ENCODE results near the gene HSPG2.

The HSPG2 gene

DNA sequence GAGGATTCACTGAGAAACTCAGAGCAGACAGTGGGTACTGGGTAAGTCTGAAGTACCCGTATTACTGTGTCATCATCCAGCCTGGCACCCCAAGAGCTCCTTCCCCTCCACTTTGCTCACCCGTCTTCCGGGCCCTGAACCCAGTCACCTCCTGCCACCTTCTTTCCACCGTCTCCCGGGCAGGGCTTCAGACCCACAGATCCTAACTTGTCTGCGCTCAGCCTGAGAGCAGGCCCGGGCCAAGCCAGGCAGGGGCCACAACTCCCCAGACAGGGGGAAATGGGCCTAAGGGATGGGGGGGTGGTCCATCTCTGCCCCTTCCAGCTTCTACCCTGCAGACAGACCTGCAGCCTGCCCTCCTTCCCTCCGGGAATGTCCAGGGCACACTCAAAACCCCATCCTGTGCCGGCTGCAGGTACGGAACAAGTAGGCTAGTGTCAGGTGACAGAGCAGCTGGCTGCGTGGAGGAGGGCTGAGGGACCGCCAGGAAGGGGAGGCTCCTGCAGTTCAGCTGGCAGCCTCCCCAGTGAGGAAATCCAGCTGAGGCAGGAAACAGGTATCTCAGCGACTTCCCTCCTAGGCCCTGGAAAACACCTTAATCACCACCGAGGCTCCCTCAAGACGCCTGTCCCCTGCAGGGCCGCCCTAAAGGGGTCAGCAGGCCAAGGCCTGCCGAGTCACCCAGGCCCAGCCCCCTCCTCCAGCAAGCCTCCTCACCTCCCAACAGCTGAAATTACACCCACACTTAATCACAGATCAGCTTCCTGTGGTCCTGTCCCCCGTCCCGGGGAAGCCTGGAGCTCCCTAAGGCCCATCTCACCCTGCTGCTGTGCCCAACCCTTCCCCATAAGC, 3.5 kb downstream of the HSPG2 start:
- Histone ChIP-seq H3K4me1 (ENCODE audit: control insufficient read depth in 1 of 2, insufficient read depth in 2 of 2, low read length in 2 of 2) (peaks cover 59 to 61% of the 10 kb centered on the region in 2 donors), H3K27me3 (ENCODE audit: control insufficient read depth in 1 of 2, insufficient read depth in 2 of 2, low read length in 2 of 2) (no peaks in the 10 kb centered on the region), H3K9me3 (ENCODE audit: control insufficient read depth in 1 of 2, low read length in 2 of 2) (no peaks in the 10 kb centered on the region), H3K36me3 (ENCODE audit: control insufficient read depth in 1 of 2, insufficient read depth in 2 of 2, low read length in 2 of 2) (no peaks in the 10 kb centered on the region), H3K4me3 (ENCODE audit: low read depth in 1 of 2, low read length in 2 of 2) (peak overlapping the region; percentile 28 to 38), H3K27ac (ENCODE audit: low read depth, low read length) (peak overlapping the region; percentile 43), H3K9ac (ENCODE audit: low read depth in 1 of 2, low read length in 2 of 2) (peak overlapping the region; percentile 29 to 51)

- Histone ChIP-seq H3K27ac (ENCODE audit: low read depth, low read length) (peak overlapping the region; percentile 76), H3K4me1 (ENCODE audit: control insufficient read depth in 1 of 2, insufficient read depth in 2 of 2, low read length in 2 of 2) (peaks cover 64 to 69% of the 10 kb centered on the region in 2 donors), H3K27me3 (ENCODE audit: control insufficient read depth in 1 of 2, insufficient read depth in 2 of 2, low read length in 2 of 2) (no peaks in the 10 kb centered on the region), H3K9me3 (ENCODE audit: control insufficient read depth in 1 of 2, low read length in 2 of 2) (no peaks in the 10 kb centered on the region), H3K36me3 (ENCODE audit: control insufficient read depth in 1 of 2, insufficient read depth in 2 of 2, low read length in 2 of 2) (no peaks in the 10 kb centered on the region), H3K9ac (ENCODE audit: low read depth in 1 of 2, low read length in 2 of 2) (peak overlapping the region in 1 of 2 donors; percentile 29), H3K4me3 (ENCODE audit: low read depth in 1 of 2, low read length in 2 of 2) (no peak overlapping the region)
These were observed 5.0 kb downstream of the HSPG2 start for GRCh38 chr1:21932127-21932526.

GRCh38 chr1:21931171-21932093, 5.7 kb downstream of the HSPG2 start:
- Histone ChIP-seq H3K4me3 (ENCODE audit: low read depth in 1 of 2, low read length in 2 of 2) (no peak overlapping the region), H3K4me1 (ENCODE audit: control insufficient read depth in 1 of 2, insufficient read depth in 2 of 2, low read length in 2 of 2) (peaks cover 67 to 73% of the 10 kb centered on the region in 2 donors), H3K27ac (ENCODE audit: low read depth, low read length) (peak overlapping the region; percentile 76)

GRCh38 chr1:21930629-21931170, 6.4 kb downstream of the HSPG2 start:
- H3K27me3 ChIP-seq (ENCODE audit: control insufficient read depth in 1 of 2, insufficient read depth in 2 of 2, low read length in 2 of 2) = no peaks in the 10 kb centered on the region
- H3K4me3 ChIP-seq (ENCODE audit: low read depth in 1 of 2, low read length in 2 of 2) = no peak overlapping the region
- no peaks in the 10 kb centered on the region for H3K9me3 ChIP-seq (ENCODE audit: control insufficient read depth in 1 of 2, low read length in 2 of 2)
- H3K9ac ChIP-seq (ENCODE audit: low read depth in 1 of 2, low read length in 2 of 2) = peak overlapping the region in 1 of 2 donors; percentile 29
- peaks cover 67 to 74% of the 10 kb centered on the region in 2 donors for H3K4me1 ChIP-seq (ENCODE audit: control insufficient read depth in 1 of 2, insufficient read depth in 2 of 2, low read length in 2 of 2)
- H3K36me3 ChIP-seq (ENCODE audit: control insufficient read depth in 1 of 2, insufficient read depth in 2 of 2, low read length in 2 of 2) = no peaks in the 10 kb centered on the region
- H3K27ac ChIP-seq (ENCODE audit: low read depth, low read length) = peak overlapping the region; percentile 76

More at GRCh38 chr1:21931171-21932093, 5.7 kb downstream of the HSPG2 start:
- H3K9me3 ChIP-seq (ENCODE audit: control insufficient read depth in 1 of 2, low read length in 2 of 2) = no peaks in the 10 kb centered on the region
- peak overlapping the region; percentile 29 to 43 for H3K9ac ChIP-seq (ENCODE audit: low read depth in 1 of 2, low read length in 2 of 2)
- no peaks in the 10 kb centered on the region for H3K27me3 ChIP-seq (ENCODE audit: control insufficient read depth in 1 of 2, insufficient read depth in 2 of 2, low read length in 2 of 2)
- no peaks in the 10 kb centered on the region for H3K36me3 ChIP-seq (ENCODE audit: control insufficient read depth in 1 of 2, insufficient read depth in 2 of 2, low read length in 2 of 2)

DNA sequence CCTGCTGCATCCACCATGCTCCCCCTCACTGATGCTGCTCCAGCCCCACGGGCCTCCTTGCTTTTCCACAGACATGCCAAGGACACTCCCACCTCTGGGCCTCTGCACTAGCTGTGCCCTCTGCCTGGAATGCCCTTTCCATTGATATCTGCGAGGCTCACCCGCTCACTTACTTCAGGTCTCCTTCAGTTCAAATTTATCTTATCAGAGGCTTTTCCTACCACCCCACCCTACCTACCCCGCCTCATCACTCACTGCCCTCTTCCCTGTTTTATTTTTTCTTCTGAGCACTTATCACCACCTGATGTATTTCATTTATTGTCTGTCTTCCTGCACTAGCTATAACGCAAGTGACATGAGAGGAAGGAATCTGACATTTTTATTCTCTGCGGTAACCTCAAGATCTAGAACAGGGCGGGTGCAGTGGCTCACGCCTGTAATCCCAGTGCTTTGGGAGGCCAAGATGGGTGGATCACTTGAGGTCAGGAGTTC, 7.0 kb downstream of the HSPG2 start:
- Histone ChIP-seq H3K27me3 (ENCODE audit: control insufficient read depth in 1 of 2, insufficient read depth in 2 of 2, low read length in 2 of 2) (no peaks in the 10 kb centered on the region), H3K36me3 (ENCODE audit: control insufficient read depth in 1 of 2, insufficient read depth in 2 of 2, low read length in 2 of 2) (no peaks in the 10 kb centered on the region), H3K9me3 (ENCODE audit: control insufficient read depth in 1 of 2, low read length in 2 of 2) (no peaks in the 10 kb centered on the region), H3K9ac (ENCODE audit: low read depth in 1 of 2, low read length in 2 of 2) (peak overlapping the region in 1 of 2 donors; percentile 29), H3K4me1 (ENCODE audit: control insufficient read depth in 1 of 2, insufficient read depth in 2 of 2, low read length in 2 of 2) (peaks cover 67 to 74% of the 10 kb centered on the region in 2 donors), H3K27ac (ENCODE audit: low read depth, low read length) (peak overlapping the region; percentile 47), H3K4me3 (ENCODE audit: low read depth in 1 of 2, low read length in 2 of 2) (no peak overlapping the region)

- Histone ChIP-seq H3K9ac (ENCODE audit: low read depth in 1 of 2, low read length in 2 of 2) (peak overlapping the region; percentile 66 to 79), H3K36me3 (ENCODE audit: control insufficient read depth in 1 of 2, insufficient read depth in 2 of 2, low read length in 2 of 2) (no peaks in the 10 kb centered on the region), H3K27me3 (ENCODE audit: control insufficient read depth in 1 of 2, insufficient read depth in 2 of 2, low read length in 2 of 2) (no peaks in the 10 kb centered on the region), H3K9me3 (ENCODE audit: control insufficient read depth in 1 of 2, low read length in 2 of 2) (no peaks in the 10 kb centered on the region), H3K4me1 (ENCODE audit: control insufficient read depth in 1 of 2, insufficient read depth in 2 of 2, low read length in 2 of 2) (peaks cover 75 to 81% of the 10 kb centered on the region in 2 donors), H3K27ac (ENCODE audit: low read depth, low read length) (peak overlapping the region; percentile 93), H3K4me3 (ENCODE audit: low read depth in 1 of 2, low read length in 2 of 2) (peak overlapping the region; percentile 12 to 32)
These were observed 9.4 kb downstream of the HSPG2 start for GRCh38 chr1:21927533-21928237.

DNA sequence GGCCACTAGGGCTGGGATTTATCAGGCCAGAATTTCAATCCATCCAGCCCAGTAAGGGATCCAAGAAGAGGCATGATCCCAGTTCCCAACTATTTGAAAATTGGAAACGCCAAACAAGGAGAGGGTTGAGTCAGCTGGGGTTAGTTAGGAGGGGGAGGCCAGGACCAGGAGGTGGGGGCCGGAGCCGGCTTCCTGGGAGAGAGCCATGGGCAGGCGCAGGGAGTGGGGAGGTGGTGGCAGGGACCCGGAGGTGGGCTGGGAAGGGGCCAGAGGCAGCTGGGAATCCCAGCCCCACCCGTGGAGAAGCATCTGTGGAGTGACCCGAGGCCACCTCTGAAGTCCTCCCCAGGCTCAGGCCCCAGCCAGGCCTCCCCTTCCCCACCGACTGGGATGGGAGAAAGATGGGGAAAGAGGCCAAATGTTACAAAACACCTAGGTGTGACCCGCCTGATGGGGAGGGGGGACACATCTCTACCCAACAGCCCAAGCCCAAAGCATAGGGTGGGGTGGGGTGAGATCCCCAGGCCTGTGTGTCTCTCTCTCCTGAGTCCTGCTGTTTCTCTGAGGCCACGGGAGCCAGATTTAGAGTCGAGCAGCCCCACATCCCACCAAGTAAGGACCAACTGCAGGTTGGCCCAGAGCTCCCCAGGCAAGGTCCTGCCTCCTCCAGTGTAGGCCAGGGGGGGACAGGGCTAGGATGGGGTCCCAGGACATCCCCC, 10.1 kb downstream of the HSPG2 start:
- Histone ChIP-seq H3K4me1 (ENCODE audit: control insufficient read depth in 1 of 2, insufficient read depth in 2 of 2, low read length in 2 of 2) (peaks cover 80 to 81% of the 10 kb centered on the region in 2 donors), H3K9me3 (ENCODE audit: control insufficient read depth in 1 of 2, low read length in 2 of 2) (no peaks in the 10 kb centered on the region)

GRCh38 chr1:21926065-21926464, 11.0 kb downstream of the HSPG2 start:
- peaks cover 80 to 81% of the 10 kb centered on the region in 2 donors for H3K4me1 ChIP-seq (ENCODE audit: control insufficient read depth in 1 of 2, insufficient read depth in 2 of 2, low read length in 2 of 2)
- peak overlapping the region in 1 of 2 donors; percentile 18 for H3K9ac ChIP-seq (ENCODE audit: low read depth in 1 of 2, low read length in 2 of 2)
- peak overlapping the region; percentile 71 for H3K27ac ChIP-seq (ENCODE audit: low read depth, low read length)
- no peak overlapping the region for H3K4me3 ChIP-seq (ENCODE audit: low read depth in 1 of 2, low read length in 2 of 2)
- no peaks in the 10 kb centered on the region for H3K27me3 ChIP-seq (ENCODE audit: control insufficient read depth in 1 of 2, insufficient read depth in 2 of 2, low read length in 2 of 2)
- no peaks in the 10 kb centered on the region for H3K9me3 ChIP-seq (ENCODE audit: control insufficient read depth in 1 of 2, low read length in 2 of 2)
- H3K36me3 ChIP-seq (ENCODE audit: control insufficient read depth in 1 of 2, insufficient read depth in 2 of 2, low read length in 2 of 2) = no peaks in the 10 kb centered on the region

More for the DNA sequence above, 10.1 kb downstream of the HSPG2 start:
- Histone ChIP-seq H3K36me3 (ENCODE audit: control insufficient read depth in 1 of 2, insufficient read depth in 2 of 2, low read length in 2 of 2) (no peaks in the 10 kb centered on the region), H3K27me3 (ENCODE audit: control insufficient read depth in 1 of 2, insufficient read depth in 2 of 2, low read length in 2 of 2) (no peaks in the 10 kb centered on the region), H3K27ac (ENCODE audit: low read depth, low read length) (peak overlapping the region; percentile 83), H3K4me3 (ENCODE audit: low read depth in 1 of 2, low read length in 2 of 2) (no peak overlapping the region), H3K9ac (ENCODE audit: low read depth in 1 of 2, low read length in 2 of 2) (peak overlapping the region; percentile 66 to 79)
